Spleen (tissue), 11 donors: ENCODE data around the gene PCGF3. TPM values are rescaled to one million over a fixed set of nuclear protein-coding genes. Genes with fewer than 3 reads are reported as not detected.
A peak's percentile ranks its signal among the peaks of the same experiment; 100 is the strongest.

ENCODE experiments used
- DNase-seq: peaks from one replicate; pipeline ENCODE4 v3.0.0-alpha.2; 2020
- H3K27ac ChIP-seq, 8 donors: fragments of 200-600 bp; sonication (generic) in 7 of 8; 1 replicate in 4 of 8; 2 replicates in 4 of 8; pipeline versions ENCODE4 v1.5.0 to v1.8.0; 2016 to 2021; ENCODE audit warnings: inconsistent platforms in 4 of 8, mild to moderate bottlenecking in 4 of 8, moderate library complexity in 1 of 8
- H3K27me3 ChIP-seq, 7 donors: fragments of 200-600 bp; sonication (generic) in 6 of 7; replicated peaks in 1 of 7; 1 replicate in 4 of 7; 2 replicates in 3 of 7; pipeline versions ENCODE4 v1.5.0 to v1.8.0; 2016 to 2021; ENCODE audit warnings: inconsistent platforms in 3 of 7, mild to moderate bottlenecking in 1 of 7
- H3K36me3 ChIP-seq, 6 donors: fragments of 200-600 bp; sonication (generic) in 5 of 6; 1 replicate in 4 of 6; 2 replicates in 2 of 6; pipeline versions ENCODE4 v1.5.0 to v1.8.0; 2016 to 2021; ENCODE audit warnings: inconsistent platforms in 2 of 6
- H3K4me1 ChIP-seq, 6 donors: fragments of 200-600 bp; sonication (generic) in 5 of 6; 1 replicate in 3 of 6; 2 replicates in 3 of 6; pipeline versions ENCODE4 v1.5.0 to v1.8.0; 2016 to 2021; ENCODE audit warnings: inconsistent platforms in 3 of 6
- H3K4me3 ChIP-seq, 8 donors: fragments of 200-600 bp; sonication (generic) in 7 of 8; 1 replicate in 4 of 8; 2 replicates in 4 of 8; pipeline versions ENCODE4 v1.5.0 to v1.8.0; 2016 to 2021; ENCODE audit warnings: inconsistent platforms in 4 of 8, mild to moderate bottlenecking in 4 of 8, moderate library complexity in 2 of 8
- H3K9me3 ChIP-seq, 8 donors: fragments of 200-600 bp; sonication (generic) in 7 of 8; 1 replicate in 4 of 8; 2 replicates in 4 of 8; pipeline versions ENCODE4 v1.5.0 to v1.8.0; 2016 to 2021; ENCODE audit warnings: inconsistent platforms in 4 of 8
- CTCF ChIP-seq, 11 experiments: fragments of 200-600 bp in 7 of 11; fragments of 450-650 bp in 4 of 11; sonication (generic) in 4 of 11; IDR thresholded peaks in 8 of 11; conservative IDR thresholded peaks in 3 of 11; 1 replicate in 7 of 11; 2 replicates in 4 of 11; pipeline versions ENCODE4 v1.4.0 to v1.8.0; 2016 to 2021; ENCODE audit warnings: antibody characterized with exemption in 11 of 11, inconsistent platforms in 4 of 11, mild to moderate bottlenecking in 1 of 11
- POLR2A ChIP-seq, 3 donors: fragments of 450-650 bp; IDR thresholded peaks; one replicate each; pipeline ENCODE4 v1.5.1; 2017; ENCODE audit warnings: antibody characterized with exemption in 3 of 3, mild to moderate bottlenecking in 1 of 3
- POLR2AphosphoS5 ChIP-seq, 3 donors: sonication (generic); formaldehyde crosslinking; IDR thresholded peaks; one replicate each; pipeline ENCODE4 v1.5.1; 2017; ENCODE audit warnings: antibody characterized with exemption in 3 of 3
- WGBS, 5 donors: extraction: QIAGEN DNeasy Blood & Tissue Kit in 3 of 5; methylation state at CpG; one replicate each; pipeline versions ENCODE4 v1.1.5 to v1.1.7; 2013 to 2018; 5-methylcytosine and 5-hydroxymethylcytosine counted together
- intact Hi-C: fragments of 100-400 bp; cut with DNase I; formaldehyde crosslinking; loops from one replicate; pipeline ENCODE4 v1.15.0; 2023; ENCODE audit warnings: low total_unique reads
- polyA plus RNA-seq, 3 donors: library from polyadenylated mRNA; stranded (reverse); fragments of 200-250 nt; gene quantifications; one replicate each; pipeline ENCODE4 v1.2.1, GENCODE V29; 2013
- total RNA-seq, 7 donors: library from RNA; depleted of rRNA in 3 of 7; stranded (reverse); fragments of >200 nt in 3 of 7; fragmentation: NEBNext Ultra II Directional in 4 of 7; extraction: Animal tissue kit (Norgen Biotek cat#: 25700) in 4 of 7; gene quantifications; one replicate each; pipeline versions ENCODE4 v1.1.0 to v1.2.1, GENCODE V29; 2016 to 2021
- donor health status: healthy with polysubstance abuse.
- donor health status: DM: no; HTN: no; CAD: no; lungs with moderate emphysema.
- donor health status: DM: no; HTN: no; CAD: no.
- donor health status: Bipolar disorder and iron deficiency.
- donor health status: healthy.
- donor health status: DM: no; HTN: no; CAD: no.
- donor health status: DM: yes; HTN: yes; CAD: no.

PCGF3 gene
- total and polyA plus RNA-seq, 10 donors = 29.7 to 102 (median 69.4) TPM

DNA sequence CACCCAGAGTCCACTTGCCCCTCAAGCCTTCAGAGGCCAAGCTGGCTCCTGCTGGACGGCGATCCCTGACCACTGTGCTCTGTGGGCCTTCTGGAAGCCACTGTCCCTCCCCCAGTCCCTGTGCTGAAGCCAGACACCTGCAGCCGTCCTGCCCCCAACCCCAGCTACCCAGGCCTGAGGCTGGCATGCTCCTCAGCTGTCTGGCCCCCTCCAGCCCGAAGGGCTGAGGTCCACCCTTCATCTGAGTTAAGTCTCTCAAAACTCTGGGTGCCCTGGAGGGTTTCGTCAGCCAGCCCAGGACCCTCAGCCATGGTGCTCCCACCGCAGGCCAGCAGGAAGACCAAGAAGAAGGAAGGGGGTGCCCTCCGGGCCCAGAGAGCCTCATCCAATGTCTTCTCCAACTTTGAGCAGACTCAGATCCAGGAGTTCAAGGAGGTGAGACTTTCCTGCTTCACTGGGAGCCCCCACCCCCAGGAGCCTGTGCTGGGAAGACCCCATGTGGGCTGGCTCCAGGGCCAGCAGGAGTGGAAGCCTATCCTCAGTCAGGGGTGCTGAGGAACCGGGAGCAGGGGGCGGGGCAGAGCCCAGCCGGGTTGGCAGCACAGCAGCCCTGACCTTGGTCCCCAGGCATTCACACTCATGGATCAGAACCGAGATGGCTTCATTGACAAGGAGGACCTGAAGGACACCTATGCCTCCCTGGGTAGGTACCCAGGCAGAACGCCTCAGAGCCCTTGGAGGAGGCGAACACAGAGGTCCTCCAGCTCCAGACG, 27.1 kb upstream of the PCGF3 start:
- intact Hi-C loops = no loop called here
- TF ChIP-seq POLR2AphosphoS5 (IDR thresholded peaks at IDR 0.05) = no peak
- TF ChIP-seq POLR2A (IDR thresholded peaks at IDR 0.05) = no peak
- no peak for TF ChIP-seq CTCF (IDR thresholded peaks at IDR 0.05 in 8 of 11, conservative IDR thresholded peaks at IDR 0.05 in 3 of 11)
- H3K27ac ChIP-seq = no peak overlapping the region
- H3K9me3 ChIP-seq = no peaks in the 10 kb centered on the region
- peaks cover 15 to 67% (median 57%) of the 10 kb centered on the region in 6 donors for H3K4me1 ChIP-seq
- DNase-seq = peak; percentile 72
- H3K36me3 ChIP-seq = no peaks in the 10 kb centered on the region
- no peaks in the 10 kb centered on the region for H3K27me3 ChIP-seq
- H3K4me3 ChIP-seq = no peak overlapping the region
- 63 to 88% (median 83%) methylated on average over 10 to 14 of the region's 14 CpGs for WGBS, 5 donors

GRCh38 chr4:679104-679481, 26.5 kb upstream of the PCGF3 start:
- peak; percentile 62 for DNase-seq
- no peak overlapping the region for H3K4me3 ChIP-seq
- intact Hi-C loops = no loop called here
- WGBS, 5 donors = 88 to 94% (median 91%) methylated on average over 8 to 13 of the region's 13 CpGs
- H3K27me3 ChIP-seq = no peaks in the 10 kb centered on the region
- peak in 1 of 3 donors; percentile 48 for TF ChIP-seq POLR2AphosphoS5 (IDR thresholded peaks at IDR 0.05)
- TF ChIP-seq POLR2A (IDR thresholded peaks at IDR 0.05) = no peak
- H3K27ac ChIP-seq = no peak overlapping the region
- H3K9me3 ChIP-seq = no peaks in the 10 kb centered on the region
- peaks cover 15 to 70% (median 60%) of the 10 kb centered on the region in 6 donors for H3K4me1 ChIP-seq
- H3K36me3 ChIP-seq = no peaks in the 10 kb centered on the region

- Histone ChIP-seq H3K27me3 (no peaks in the 10 kb centered on the region), H3K9me3 (no peaks in the 10 kb centered on the region), H3K27ac (no peak overlapping the region), H3K4me1 (peaks cover 15 to 71% (median 62%) of the 10 kb centered on the region in 6 donors), H3K4me3 (no peak overlapping the region), H3K36me3 (no peaks in the 10 kb centered on the region)
- intact Hi-C loops = no loop called here
- TF ChIP-seq POLR2A (IDR thresholded peaks at IDR 0.05) (no peak), CTCF (IDR thresholded peaks at IDR 0.05 in 8 of 11, conservative IDR thresholded peaks at IDR 0.05 in 3 of 11) (no peak), POLR2AphosphoS5 (IDR thresholded peaks at IDR 0.05) (no peak)
- peak; percentile 70 for DNase-seq
- WGBS, 5 donors = 83 to 90% (median 86%) methylated on average over 11 of the region's 11 CpGs
Observed at GRCh38 chr4:679629-680028, 26.0 kb upstream of the PCGF3 start.

GRCh38 chr4:680091-680490, 25.5 kb upstream of the PCGF3 start:
- 76 to 95% (median 89%) methylated on average over 6 to 9 of the region's 9 CpGs for WGBS, 5 donors
- peak overlapping the region in 1 of 8 donors; percentile 93 for H3K4me3 ChIP-seq
- peaks cover 12 to 68% (median 58%) of the 10 kb centered on the region in 6 donors for H3K4me1 ChIP-seq
- no peaks in the 10 kb centered on the region for H3K36me3 ChIP-seq
- H3K27ac ChIP-seq = peak overlapping the region in 5 of 8 donors; percentile 65 to 89 (median 69)
- TF ChIP-seq POLR2A (IDR thresholded peaks at IDR 0.05) = no peak
- no peak for TF ChIP-seq CTCF (IDR thresholded peaks at IDR 0.05 in 8 of 11, conservative IDR thresholded peaks at IDR 0.05 in 3 of 11)
- TF ChIP-seq POLR2AphosphoS5 (IDR thresholded peaks at IDR 0.05) = no peak
- no peaks in the 10 kb centered on the region for H3K27me3 ChIP-seq
- no peaks in the 10 kb centered on the region for H3K9me3 ChIP-seq
- intact Hi-C loops = no loop called here
- DNase-seq = peak; percentile 74
